ENCODE data around the gene C3orf22. TPM values are rescaled to one million over a fixed set of nuclear protein-coding genes. Genes with fewer than 3 reads are reported as not detected.
"Not testable (repeated sequence)": the region's sequence is repeated elsewhere in the genome, so short reads cannot be mapped to it uniquely, and the experiment has no call there.

C3orf22 gene
- total RNA-seq (2014; rRNA removed; shearing (Covaris generic); ENCODE audit: low replicate concordance), result not detected in 2 replicates

DNA sequence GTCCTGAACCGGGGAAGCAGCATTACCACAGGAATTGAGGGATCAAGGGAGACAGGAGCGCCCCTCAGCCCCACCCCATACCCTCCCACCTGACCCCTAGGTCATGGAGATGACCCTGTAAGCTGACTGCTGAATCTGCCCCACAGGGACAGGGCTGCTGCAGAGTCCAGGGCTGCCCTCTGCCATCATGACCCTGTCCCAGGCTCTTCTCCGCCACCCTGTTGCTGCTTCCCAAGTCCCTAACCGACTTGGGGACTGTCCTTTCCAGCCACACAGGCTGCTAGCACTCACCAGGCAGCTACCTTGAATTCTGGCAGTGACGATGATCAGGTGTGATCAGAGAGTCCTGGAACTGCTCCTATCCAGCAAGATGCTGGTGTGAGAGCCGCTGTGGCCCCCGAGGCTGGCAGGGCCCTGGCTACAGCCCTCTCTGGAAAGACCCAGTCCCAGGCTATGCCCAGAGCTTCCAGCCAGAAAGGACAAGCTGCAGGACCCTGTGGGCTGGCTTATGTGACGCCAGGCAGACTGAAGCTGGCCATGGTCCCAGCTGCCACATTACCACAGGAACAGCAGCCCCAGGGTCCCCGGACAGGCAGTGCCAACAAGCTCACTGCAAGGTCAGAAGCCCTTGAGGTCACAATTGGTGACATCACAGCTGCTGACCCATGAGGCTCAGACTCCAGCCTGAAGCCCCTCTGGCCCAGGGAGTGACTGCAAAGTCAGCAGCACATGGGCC, at the start of gene C3orf22:
Gene C3orf22 (minus strand): TSS at position 597 of the 736 bp plus-strand sequence. CDS start 5,542 bp downstream, outside the sequence.
- peaks cover 15% of the 10 kb centered on the region for H3K9me3 ChIP-seq
- H3K4me3 ChIP-seq, result no peak within 1 kb of the TSS
- no peaks in the 10 kb centered on the region for H3K36me3 ChIP-seq
- peaks cover 7% of the 10 kb centered on the region for H3K27me3 ChIP-seq
- no peak for DNase-seq

DNA sequence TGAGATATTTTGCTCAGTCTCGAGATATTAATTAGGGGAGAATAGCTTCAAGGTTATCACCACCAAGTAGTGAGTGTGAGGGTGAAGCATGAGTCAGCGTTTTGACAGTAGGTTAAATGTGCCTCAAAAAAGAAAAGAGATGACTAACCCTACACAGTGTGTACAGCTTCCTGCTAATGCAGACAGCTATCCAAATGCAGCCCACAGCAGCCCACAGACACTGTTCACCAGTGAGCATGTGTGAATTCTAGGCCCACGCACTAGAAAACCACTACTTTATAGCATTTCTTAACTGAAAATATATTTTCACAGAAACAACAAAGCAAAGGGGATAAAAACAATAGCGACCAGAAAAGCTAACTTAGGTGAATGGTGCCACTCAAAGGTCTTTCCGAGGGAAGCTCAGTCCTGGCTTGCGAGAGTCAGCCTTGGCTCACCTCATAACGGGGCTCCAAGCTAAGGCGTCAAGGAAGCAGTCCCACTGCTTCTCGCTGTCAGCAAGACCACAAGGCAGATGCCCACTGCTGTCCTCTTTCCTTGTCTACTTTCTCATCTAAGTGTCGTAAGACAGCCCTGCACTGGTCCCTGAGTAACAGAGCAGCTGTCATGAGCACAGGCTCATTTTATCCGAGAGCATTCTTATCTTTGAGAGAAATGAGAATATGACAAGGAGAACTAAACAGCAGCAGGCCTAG, 48.6 kb upstream of the C3orf22 start:
- peaks cover 50% of the 10 kb centered on the region for H3K36me3 ChIP-seq
- H3K4me3 ChIP-seq, result no peak overlapping the region
- H3K27me3 ChIP-seq, result no peaks in the 10 kb centered on the region
- DNase-seq, result peak; percentile 15
- H3K9me3 ChIP-seq, result no peaks in the 10 kb centered on the region

GRCh38 chr3:126606001-126606400, 47.3 kb upstream of the C3orf22 start:
- H3K9me3 ChIP-seq, result no peaks in the 10 kb centered on the region
- no peaks in the 10 kb centered on the region for H3K27me3 ChIP-seq
- H3K36me3 ChIP-seq, result peaks cover 49% of the 10 kb centered on the region
- no peak overlapping the region for H3K4me3 ChIP-seq
- no peak for DNase-seq

GRCh38 chr3:126604691-126605090, 46.0 kb upstream of the C3orf22 start:
- H3K9me3 ChIP-seq, result no peaks in the 10 kb centered on the region
- peaks cover 40% of the 10 kb centered on the region for H3K36me3 ChIP-seq
- no peak for DNase-seq
- no peaks in the 10 kb centered on the region for H3K27me3 ChIP-seq
- no peak overlapping the region for H3K4me3 ChIP-seq

DNA sequence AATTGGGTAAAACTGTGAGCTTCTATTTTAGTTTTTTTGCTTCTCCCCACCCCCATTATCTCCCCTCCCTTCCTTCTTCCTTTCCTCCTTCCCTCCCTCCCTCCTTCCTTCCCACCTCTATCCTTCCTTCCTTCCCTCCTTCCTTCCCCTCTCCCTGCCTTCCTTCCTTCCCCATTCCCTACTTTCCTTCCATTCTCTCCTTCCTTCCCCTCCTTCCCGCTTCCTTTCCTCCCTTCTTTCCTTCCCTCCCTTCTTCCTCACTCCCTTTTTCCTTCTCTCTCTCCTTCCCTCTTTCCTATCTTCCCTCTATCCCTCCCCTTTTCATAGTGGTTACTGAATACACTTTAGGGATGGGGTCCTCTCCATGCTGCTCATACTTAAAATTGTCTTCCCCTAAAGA, 40.4 kb upstream of the C3orf22 start:
- no peak for DNase-seq
- Histone ChIP-seq H3K27me3 (no peaks in the 10 kb centered on the region), H3K4me3 (no peak overlapping the region), H3K9me3 (peaks cover 16% of the 10 kb centered on the region), H3K36me3 (peaks cover 3% of the 10 kb centered on the region)

- H3K36me3 ChIP-seq, H3K27me3 ChIP-seq, DNase-seq, H3K4me3 ChIP-seq: not testable (repeated sequence)
- H3K9me3 ChIP-seq, result peaks cover 30% of the 10 kb centered on the region
These were observed 36.7 kb upstream of the C3orf22 start for GRCh38 chr3:126595479-126595878.

DNA sequence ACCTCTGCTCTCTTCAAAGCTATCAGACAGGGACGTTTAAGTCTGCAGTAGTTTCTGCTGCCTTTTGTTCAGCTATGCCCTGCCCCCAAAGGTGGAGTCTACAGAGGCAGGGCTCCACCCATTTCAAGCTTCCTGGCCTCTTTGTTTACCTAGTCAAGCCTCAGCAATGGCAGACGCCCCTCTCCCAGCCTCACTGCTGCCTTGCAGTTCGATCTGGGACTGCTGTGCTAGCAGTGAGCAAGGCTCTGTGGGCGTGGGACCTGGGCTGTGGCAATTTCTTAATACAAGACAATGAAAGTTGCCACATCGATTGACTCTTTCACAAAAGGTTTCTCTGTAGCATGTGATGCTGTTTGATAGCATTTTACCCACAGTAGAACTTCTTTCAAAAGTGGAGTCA, 32.8 kb upstream of the C3orf22 start:
- DNase-seq, H3K27me3 ChIP-seq, H3K36me3 ChIP-seq, H3K4me3 ChIP-seq: not testable (repeated sequence)
- peaks cover 48% of the 10 kb centered on the region for H3K9me3 ChIP-seq

DNA sequence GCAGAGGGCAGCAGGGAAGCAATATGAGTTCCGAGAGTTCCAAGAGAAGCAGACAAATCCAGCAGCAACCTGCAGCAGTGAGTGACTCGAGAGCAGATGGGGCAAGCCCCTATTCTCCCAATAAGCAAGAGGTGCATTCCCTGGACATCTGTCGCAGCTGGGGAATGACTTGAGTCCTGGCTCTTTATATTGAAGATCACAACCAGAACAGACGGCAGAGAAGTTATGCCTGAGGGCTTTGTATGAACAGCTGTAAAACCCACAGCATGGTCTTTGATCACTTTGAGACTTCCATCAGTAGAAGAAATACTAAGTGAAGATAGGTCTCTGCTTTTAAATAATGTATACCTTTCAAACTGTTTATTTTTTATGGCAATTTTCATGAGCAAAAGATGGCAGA, 23.6 kb upstream of the C3orf22 start:
- no peak overlapping the region for H3K4me3 ChIP-seq
- no peaks in the 10 kb centered on the region for H3K36me3 ChIP-seq
- peaks cover 15% of the 10 kb centered on the region for H3K9me3 ChIP-seq
- H3K27me3 ChIP-seq, result no peaks in the 10 kb centered on the region
- DNase-seq, result no peak

DNA sequence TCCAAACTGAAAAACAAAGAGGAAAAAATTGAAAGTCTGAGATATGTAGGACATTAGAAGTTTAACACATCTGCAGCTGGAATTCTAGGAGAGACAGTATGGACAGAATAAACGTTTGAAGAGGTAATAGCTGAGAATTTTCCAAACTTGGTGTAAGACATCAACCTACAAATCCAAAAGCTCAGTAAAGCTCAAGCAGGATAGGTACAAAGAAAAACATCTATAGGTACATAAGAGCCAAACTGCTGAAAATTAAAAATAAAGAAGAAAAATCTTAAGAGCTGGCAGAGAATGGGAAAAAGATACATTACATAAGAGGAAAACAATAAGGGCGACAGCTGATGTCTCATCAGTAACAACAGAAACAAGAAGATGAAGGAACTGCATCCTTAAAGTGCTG, 22.8 kb upstream of the C3orf22 start:
- Histone ChIP-seq H3K4me3 (no peak overlapping the region), H3K9me3 (peaks cover 8% of the 10 kb centered on the region), H3K36me3 (no peaks in the 10 kb centered on the region), H3K27me3 (no peaks in the 10 kb centered on the region)
- no peak for DNase-seq

- no peaks in the 10 kb centered on the region for H3K27me3 ChIP-seq
- H3K4me3 ChIP-seq, result no peak overlapping the region
- peaks cover 7% of the 10 kb centered on the region for H3K9me3 ChIP-seq
- DNase-seq, result no peak
- no peaks in the 10 kb centered on the region for H3K36me3 ChIP-seq
These were observed 22.0 kb upstream of the C3orf22 start for GRCh38 chr3:126580746-126581145.

DNA sequence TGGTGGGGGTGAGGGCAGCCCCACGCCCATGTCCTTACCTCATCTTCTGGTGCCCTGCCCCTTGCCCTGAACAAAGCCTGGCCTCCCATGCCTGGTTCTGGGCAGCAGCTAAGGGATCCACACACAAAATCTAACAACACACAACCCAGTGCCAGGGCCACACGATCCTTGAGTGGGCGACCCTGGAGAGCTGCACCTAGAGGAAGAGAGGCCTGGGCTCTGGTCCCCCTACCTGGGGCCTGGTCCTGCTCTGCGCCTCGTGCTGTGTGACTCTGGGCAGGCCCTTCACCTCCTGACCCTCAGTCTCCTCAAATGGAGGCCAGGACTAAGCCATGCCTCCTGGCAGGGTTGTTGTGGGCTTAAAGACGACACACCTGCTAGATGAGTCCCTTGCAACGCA, 20.0 kb upstream of the C3orf22 start:
- no peak overlapping the region for H3K4me3 ChIP-seq
- no peaks in the 10 kb centered on the region for H3K27me3 ChIP-seq
- peaks cover 7% of the 10 kb centered on the region for H3K9me3 ChIP-seq
- H3K36me3 ChIP-seq, result no peaks in the 10 kb centered on the region
- DNase-seq, result no peak

- Histone ChIP-seq H3K27me3 (no peaks in the 10 kb centered on the region), H3K36me3 (no peaks in the 10 kb centered on the region), H3K4me3 (no peak overlapping the region), H3K9me3 (peaks cover 7% of the 10 kb centered on the region)
- no peak for DNase-seq
These were observed 18.5 kb upstream of the C3orf22 start for GRCh38 chr3:126577261-126577660.

DNA sequence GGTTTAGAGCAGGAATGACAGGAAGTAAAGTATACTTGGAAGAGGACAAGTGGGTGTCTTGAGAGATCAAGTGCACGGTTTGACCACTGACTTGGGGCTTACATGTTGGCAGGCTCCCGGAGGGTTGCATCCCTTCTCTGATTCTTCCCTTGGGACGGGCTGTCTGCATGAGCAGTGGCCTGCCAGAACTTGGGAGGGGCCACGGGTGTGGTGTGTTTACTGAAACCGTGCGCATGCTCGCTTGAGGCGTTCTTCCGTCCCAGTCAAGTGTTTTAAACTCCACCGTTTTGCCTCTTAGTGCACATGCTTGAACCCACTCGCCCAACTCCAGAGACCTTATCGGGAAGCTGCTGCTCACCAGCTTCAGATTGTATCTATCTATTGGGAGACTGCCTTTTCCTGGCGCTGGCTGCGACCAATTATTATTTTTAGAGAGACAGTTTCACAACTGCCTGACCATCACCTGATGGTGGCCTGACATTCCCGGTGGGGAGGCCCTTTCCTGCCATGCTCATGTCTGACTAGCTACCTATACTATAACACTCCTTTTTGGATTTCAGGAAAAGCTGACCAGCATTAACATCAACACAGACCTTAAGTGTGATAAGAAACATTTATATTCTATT, 14.9 kb upstream of the C3orf22 start:
- Histone ChIP-seq H3K27me3 (no peaks in the 10 kb centered on the region), H3K9me3 (no peaks in the 10 kb centered on the region), H3K4me3 (no peak overlapping the region), H3K36me3 (no peaks in the 10 kb centered on the region)
- DNase-seq, result no peak

DNA sequence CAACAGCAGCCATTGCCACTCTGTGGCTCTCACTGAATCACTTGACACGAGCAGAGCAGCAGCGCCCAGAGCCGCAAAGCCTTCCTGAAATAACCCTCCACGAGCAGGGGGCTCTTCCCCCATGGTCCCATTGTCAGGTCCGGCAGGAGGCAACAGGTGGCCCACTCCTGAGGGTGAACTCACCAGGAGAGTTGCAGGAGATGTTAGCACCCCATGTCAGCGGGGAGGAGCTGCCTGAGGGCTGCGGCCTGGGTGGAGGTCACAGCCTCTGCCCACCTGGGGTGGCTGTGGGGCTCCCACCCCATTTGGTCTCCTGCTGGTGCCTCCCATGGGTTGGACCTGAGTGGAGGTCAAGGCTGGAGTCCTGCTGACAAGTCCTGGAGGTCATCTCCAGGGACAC, 12.3 kb upstream of the C3orf22 start:
- Histone ChIP-seq H3K27me3 (no peaks in the 10 kb centered on the region; the same call in 1 of the 2 replicates), H3K9me3 (no peaks in the 10 kb centered on the region), H3K4me3 (no peak overlapping the region), H3K36me3 (no peaks in the 10 kb centered on the region)
- no peak for DNase-seq

GRCh38 chr3:126570103-126570541, 11.4 kb upstream of the C3orf22 start:
- DNase-seq, result no peak
- Histone ChIP-seq H3K36me3 (no peaks in the 10 kb centered on the region), H3K4me3 (no peak overlapping the region), H3K27me3 (no peaks in the 10 kb centered on the region; the same call in 1 of the 2 replicates), H3K9me3 (no peaks in the 10 kb centered on the region)

- no peak for DNase-seq
- Histone ChIP-seq H3K9me3 (no peaks in the 10 kb centered on the region), H3K27me3 (no peaks in the 10 kb centered on the region; the same call in 1 of the 2 replicates), H3K36me3 (no peaks in the 10 kb centered on the region), H3K4me3 (no peak overlapping the region)
These were observed 10.8 kb upstream of the C3orf22 start for GRCh38 chr3:126569390-126569975.

DNA sequence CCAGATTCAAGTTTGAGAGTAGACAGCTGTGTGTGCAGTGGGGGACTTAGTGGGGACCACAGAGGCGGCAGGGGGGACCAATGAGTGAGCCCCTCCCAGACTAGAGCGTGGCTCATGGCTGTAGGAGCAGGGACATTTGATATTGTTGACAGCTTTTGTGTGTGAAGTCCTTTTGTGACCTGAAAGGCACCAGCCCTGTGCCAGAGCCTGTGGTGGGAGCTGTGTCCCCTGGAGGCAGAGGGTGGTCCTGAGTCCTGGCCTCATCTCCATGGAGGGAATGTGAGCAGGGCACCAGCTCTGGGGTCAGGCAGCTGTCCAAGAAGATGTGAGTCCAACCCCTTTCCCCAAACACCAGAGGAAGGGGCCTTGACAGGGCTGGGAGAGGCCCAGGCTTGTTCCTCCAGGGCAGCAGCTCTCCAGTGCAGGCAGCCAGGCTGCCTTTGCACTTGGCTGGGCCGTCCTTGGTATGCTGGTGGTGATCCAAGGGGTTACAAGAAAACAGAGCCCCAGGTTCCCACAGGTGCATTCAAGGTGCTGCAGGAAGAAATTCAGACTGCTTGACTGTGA, 10.1 kb upstream of the C3orf22 start:
- Histone ChIP-seq H3K4me3 (no peak overlapping the region), H3K27me3 (no peaks in the 10 kb centered on the region; the same call in 1 of the 2 replicates), H3K36me3 (no peaks in the 10 kb centered on the region), H3K9me3 (no peaks in the 10 kb centered on the region)
- DNase-seq, result no peak

Data from MG63 (cell line).